ENCODE data around the gene TEX22.

GRCh38 chr14:105461903-105462302 lies 63.6 kb downstream of the TEX22 start:
- no peak for TF ChIP-seq POLR2AphosphoS5 (IDR thresholded peaks at IDR 0.05; ENCODE audit: low read depth, low read length)
- no peak for TF ChIP-seq SPI1 (IDR thresholded peaks at IDR 0.05; ENCODE audit: low read depth, low read length)
- TF ChIP-seq POLR2A (IDR thresholded peaks at IDR 0.05; ENCODE audit: low read depth, low read length): no peak
- no peak for TF ChIP-seq TAF1 (IDR thresholded peaks at IDR 0.05; ENCODE audit: low read depth, low read length)
- TF ChIP-seq POU2F2 (IDR thresholded peaks at IDR 0.05; ENCODE audit: low read depth, low read length): no peak

Data from GM12891 (cell line).